HepG2 (cell line): ENCODE results near the gene TTLL4. TPM values are rescaled to one million over a fixed set of nuclear protein-coding genes. Genes with fewer than 3 reads are reported as not detected.
A peak's percentile ranks its signal among the peaks of the same experiment; 100 is the strongest.

ENCODE experiments used
- CHD2 ChIP-seq: IDR thresholded peaks from 2 replicates; pipeline ENCODE4 v1.6.1; 2011; ENCODE audit warnings: low read depth, low read length, improper control_type of control experiment
- ERF ChIP-seq: IDR thresholded peaks from 2 replicates; pipeline ENCODE4 v1.6.1; 2018; ENCODE audit warnings: missing biosample characterization, missing genetic modification reagents
- HHEX ChIP-seq: IDR thresholded peaks from 2 replicates; pipeline ENCODE4 v1.6.1; 2016; ENCODE audit warnings: control low read depth
- HNRNPK ChIP-seq: fragments of 200-400 bp; formaldehyde crosslinking; IDR thresholded peaks from 2 replicates; pipeline ENCODE4 v1.6.1; 2018; ENCODE audit warnings: low read length, low read depth, moderate library complexity, mild to moderate bottlenecking; ENCODE audit not compliant: poor library complexity, severe bottlenecking
- KLF6 ChIP-seq: IDR thresholded peaks from 2 replicates; pipeline ENCODE4 v1.8.0; 2016; ENCODE audit warnings: missing biosample characterization, missing genetic modification reagents
- MBD4 ChIP-seq: IDR thresholded peaks from 2 replicates; pipeline ENCODE4 v1.6.1; 2012; ENCODE audit warnings: low read length, inconsistent platforms, borderline replicate concordance
- RBM22 ChIP-seq: fragments of 200-400 bp; formaldehyde crosslinking; optimal IDR thresholded peaks from 2 replicates; pipeline ENCODE3; 2017; ENCODE audit warnings: mild to moderate bottlenecking, low read length, moderate library complexity
- SCMH1 ChIP-seq: sonication (generic); formaldehyde crosslinking; IDR thresholded peaks from 2 replicates; pipeline ENCODE4 v1.9.0; 2021; ENCODE audit warnings: missing genetic modification reagents, mild to moderate bottlenecking, borderline replicate concordance
- WIZ ChIP-seq: sonication (generic); formaldehyde crosslinking; IDR thresholded peaks from 2 replicates; pipeline ENCODE4 v1.5.1; 2020; ENCODE audit warnings: mild to moderate bottlenecking, missing genetic modification reagents
- ZNF256 ChIP-seq: sonication (generic); formaldehyde crosslinking; conservative IDR thresholded peaks from 2 replicates; pipeline ENCODE4 v1.4.0; 2020; ENCODE audit warnings: missing genetic modification reagents
- ZNF274 ChIP-seq: sonication (generic); formaldehyde crosslinking; IDR thresholded peaks from 2 replicates; pipeline ENCODE4 v1.5.1; 2020; ENCODE audit warnings: mild to moderate bottlenecking, missing genetic modification reagents
- ZNF282 ChIP-seq: fragments of 450-650 bp; IDR thresholded peaks from 2 replicates; pipeline ENCODE4 v1.6.1; 2018; ENCODE audit not compliant: partially characterized antibody
- ZNF468 ChIP-seq: sonication (generic); formaldehyde crosslinking; IDR thresholded peaks from 2 replicates; pipeline ENCODE4 v1.8.0; 2022; ENCODE audit warnings: mild to moderate bottlenecking, moderate library complexity, missing genetic modification reagents
- ZNF552 ChIP-seq: sonication (generic); formaldehyde crosslinking; IDR thresholded peaks from 2 replicates; pipeline ENCODE4 v1.9.0; 2022; ENCODE audit warnings: missing genetic modification reagents, mild to moderate bottlenecking, borderline replicate concordance
- ZNF670 ChIP-seq: sonication (generic); formaldehyde crosslinking; IDR thresholded peaks from 2 replicates; pipeline ENCODE4 v1.8.0; 2022; ENCODE audit warnings: mild to moderate bottlenecking, missing genetic modification reagents, borderline replicate concordance
- ZNF678 ChIP-seq: sonication (generic); formaldehyde crosslinking; IDR thresholded peaks from 2 replicates; pipeline ENCODE4 v1.4.0; 2020; ENCODE audit warnings: mild to moderate bottlenecking, missing genetic modification reagents
- ZNF772 ChIP-seq: sonication (generic); formaldehyde crosslinking; IDR thresholded peaks from 2 replicates; pipeline ENCODE4 v1.5.0; 2020; ENCODE audit warnings: mild to moderate bottlenecking, missing genetic modification reagents
- ZSCAN31 ChIP-seq: sonication (generic); formaldehyde crosslinking; IDR thresholded peaks from 2 replicates; pipeline ENCODE4 v1.5.0; 2020; ENCODE audit warnings: low read depth, mild to moderate bottlenecking, missing genetic modification reagents
- polyA plus RNA-seq, 8 experiments: library from polyadenylated mRNA; depleted of rRNA in 3 of 8; stranded (reverse) in 7 of 8; unstranded in 1 of 8; fragments of >200 nt; fragmentation: Illumina TruSeq in 4 of 8; extraction: Trizol in 4 of 8; gene quantifications; 2 replicates each; pipeline versions ENCODE4 v1.2.1 to v1.2.3, GENCODE V29; 2011 to 2016; ENCODE audit warnings: low read depth in 4 of 8, missing spikeins in 1 of 8, mixed read lengths in 1 of 8; ENCODE audit not compliant: insufficient read depth in 1 of 8
- total RNA-seq, 5 experiments: library from RNA; depleted of rRNA; stranded (reverse); fragments of >200 nt; fragmentation: Illumina TruSeq; extraction: Trizol; gene quantifications; 2 replicates each; pipeline ENCODE4 v1.2.3, GENCODE V29; 2016; ENCODE audit warnings: low read depth in 1 of 5
- TF ChIP-seq, protein P1 (sequence below): sonication (generic); formaldehyde crosslinking; IDR thresholded peaks from 2 replicates; pipeline ENCODE4 v1.8.0; 2022; ENCODE audit warnings: mild to moderate bottlenecking, missing genetic modification reagents
- TF ChIP-seq, protein P2 (sequence below): sonication (generic); formaldehyde crosslinking; IDR thresholded peaks from 2 replicates; pipeline ENCODE4 v1.4.0; 2020; ENCODE audit warnings: missing genetic modification reagents
- TF ChIP-seq, protein P3 (sequence below): sonication (generic); formaldehyde crosslinking; IDR thresholded peaks from 2 replicates; pipeline ENCODE4 v1.5.1; 2020; ENCODE audit warnings: mild to moderate bottlenecking, missing genetic modification reagents
- TF ChIP-seq, protein P4 (sequence below): sonication (generic); formaldehyde crosslinking; IDR thresholded peaks from 2 replicates; pipeline ENCODE4 v1.5.0; 2020; ENCODE audit warnings: mild to moderate bottlenecking, missing genetic modification reagents, moderate library complexity

TTLL4 gene
- total and polyA plus RNA-seq, 2 of the 13 experiments (the other 11 are each of a cell fraction or from before 2014, with no cell fraction given), result 77.5 to 84.6 TPM

DNA sequence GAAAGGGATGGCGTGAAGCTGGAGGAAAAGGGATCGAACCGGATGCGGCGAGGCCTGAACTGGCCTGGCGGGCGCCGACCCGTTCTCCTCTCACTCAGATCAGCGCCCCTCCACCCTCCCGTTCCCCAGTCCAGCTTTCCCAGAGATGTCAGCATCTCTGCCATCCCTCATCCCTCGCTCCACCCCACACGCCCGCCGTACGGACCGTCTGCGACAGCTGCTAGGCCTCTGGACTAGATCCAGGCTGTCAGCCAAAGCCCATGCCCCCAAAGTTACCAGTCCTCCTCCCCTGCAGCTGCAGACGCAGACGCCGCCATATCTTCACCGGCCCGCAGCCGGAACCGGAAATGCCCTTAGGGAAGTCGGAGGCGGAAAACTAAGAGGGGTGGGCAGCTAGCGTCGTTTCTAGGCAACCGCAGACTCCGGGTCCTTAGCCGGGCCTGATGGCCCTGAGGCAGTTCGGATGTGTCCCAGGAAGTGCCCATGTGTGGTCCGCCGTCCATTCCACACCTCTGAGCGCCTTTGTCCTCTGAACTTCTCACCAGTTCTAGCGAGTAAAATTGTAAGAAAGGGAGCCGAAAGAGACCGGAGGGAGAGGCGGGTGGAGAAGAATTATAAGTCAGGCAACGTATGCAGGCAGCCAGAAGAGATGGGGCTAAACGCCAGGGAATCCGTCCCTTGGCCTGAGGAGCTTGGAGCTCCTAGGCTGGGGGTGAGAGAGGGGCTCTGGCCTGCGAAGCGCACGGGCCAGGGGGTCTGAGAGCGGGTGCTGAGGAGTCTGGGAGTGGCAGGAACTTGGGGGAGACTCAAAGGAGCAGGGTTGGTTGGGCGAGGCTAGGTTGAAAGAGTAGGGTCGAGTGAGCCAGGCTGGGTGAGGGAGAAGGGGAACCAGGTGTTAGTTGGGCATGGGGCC lies 38.7 kb upstream of the TTLL4 start, which contains the start of the genes RNF25 and STK36 (continued):
- TF ChIP-seq ZNF670 (CRISPR knock-in tag) (no peak; the same call in 1 of the 2 replicates), ERF (CRISPR knock-in tag) (peak; percentile 87), ZNF552 (CRISPR knock-in tag) (no peak), HHEX (CRISPR knock-in tag) (no peak), CHD2 (no peak), HNRNPK (peak; percentile 30), ZNF772 (CRISPR knock-in tag) (peak; percentile 44; the same call in 1 of the 2 replicates), ZNF256 (CRISPR knock-in tag) (no peak), ZNF274 (CRISPR knock-in tag) (peak; percentile 71; the same call in 1 of the 2 replicates), RBM22 (peak; percentile 57), ZNF678 (no peak), KLF6 (CRISPR knock-in tag) (peak; percentile 85), WIZ (no peak), SCMH1 (no peak), ZNF468 (no peak), ZSCAN31 (CRISPR knock-in tag) (peak; percentile 73), ZNF282 (no peak), MBD4 (no peak)
- TF ChIP-seq, protein P1, sequence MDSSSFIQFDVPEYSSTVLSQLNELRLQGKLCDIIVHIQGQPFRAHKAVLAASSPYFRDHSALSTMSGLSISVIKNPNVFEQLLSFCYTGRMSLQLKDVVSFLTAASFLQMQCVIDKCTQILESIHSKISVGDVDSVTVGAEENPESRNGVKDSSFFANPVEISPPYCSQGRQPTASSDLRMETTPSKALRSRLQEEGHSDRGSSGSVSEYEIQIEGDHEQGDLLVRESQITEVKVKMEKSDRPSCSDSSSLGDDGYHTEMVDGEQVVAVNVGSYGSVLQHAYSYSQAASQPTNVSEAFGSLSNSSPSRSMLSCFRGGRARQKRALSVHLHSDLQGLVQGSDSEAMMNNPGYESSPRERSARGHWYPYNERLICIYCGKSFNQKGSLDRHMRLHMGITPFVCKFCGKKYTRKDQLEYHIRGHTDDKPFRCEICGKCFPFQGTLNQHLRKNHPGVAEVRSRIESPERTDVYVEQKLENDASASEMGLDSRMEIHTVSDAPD (CRISPR knock-in tag), result no peak
- TF ChIP-seq, protein P2, sequence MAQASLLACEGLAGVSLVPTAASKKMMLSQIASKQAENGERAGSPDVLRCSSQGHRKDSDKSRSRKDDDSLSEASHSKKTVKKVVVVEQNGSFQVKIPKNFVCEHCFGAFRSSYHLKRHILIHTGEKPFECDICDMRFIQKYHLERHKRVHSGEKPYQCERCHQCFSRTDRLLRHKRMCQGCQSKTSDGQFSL, result peak; percentile 82; the same call in 1 of the 2 replicates
- TF ChIP-seq, protein P3, sequence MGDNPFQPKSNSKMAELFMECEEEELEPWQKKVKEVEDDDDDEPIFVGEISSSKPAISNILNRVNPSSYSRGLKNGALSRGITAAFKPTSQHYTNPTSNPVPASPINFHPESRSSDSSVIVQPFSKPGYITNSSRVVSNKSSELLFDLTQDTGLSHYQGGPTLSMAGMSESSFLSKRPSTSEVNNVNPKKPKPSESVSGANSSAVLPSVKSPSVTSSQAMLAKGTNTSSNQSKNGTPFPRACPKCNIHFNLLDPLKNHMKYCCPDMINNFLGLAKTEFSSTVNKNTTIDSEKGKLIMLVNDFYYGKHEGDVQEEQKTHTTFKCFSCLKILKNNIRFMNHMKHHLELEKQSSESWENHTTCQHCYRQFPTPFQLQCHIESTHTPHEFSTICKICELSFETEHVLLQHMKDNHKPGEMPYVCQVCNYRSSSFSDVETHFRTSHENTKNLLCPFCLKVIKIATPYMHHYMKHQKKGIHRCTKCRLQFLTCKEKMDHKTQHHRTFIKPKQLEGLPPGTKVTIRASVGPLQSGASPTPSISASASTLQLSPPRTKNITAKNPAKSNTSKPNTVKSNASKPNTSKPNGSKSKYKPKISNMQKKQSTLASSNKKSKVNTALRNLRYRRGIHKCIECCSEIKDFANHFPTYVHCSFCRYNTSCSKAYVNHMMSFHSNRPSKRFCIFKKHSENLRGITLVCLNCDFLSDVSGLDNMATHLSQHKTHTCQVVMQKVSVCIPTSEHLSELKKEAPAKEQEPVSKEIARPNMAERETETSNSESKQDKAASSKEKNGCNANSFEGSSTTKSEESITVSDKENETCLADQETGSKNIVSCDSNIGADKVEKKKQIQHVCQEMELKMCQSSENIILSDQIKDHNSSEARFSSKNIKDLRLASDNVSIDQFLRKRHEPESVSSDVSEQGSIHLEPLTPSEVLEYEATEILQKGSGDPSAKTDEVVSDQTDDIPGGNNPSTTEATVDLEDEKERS (CRISPR knock-in tag), result no peak
- TF ChIP-seq, protein P4, sequence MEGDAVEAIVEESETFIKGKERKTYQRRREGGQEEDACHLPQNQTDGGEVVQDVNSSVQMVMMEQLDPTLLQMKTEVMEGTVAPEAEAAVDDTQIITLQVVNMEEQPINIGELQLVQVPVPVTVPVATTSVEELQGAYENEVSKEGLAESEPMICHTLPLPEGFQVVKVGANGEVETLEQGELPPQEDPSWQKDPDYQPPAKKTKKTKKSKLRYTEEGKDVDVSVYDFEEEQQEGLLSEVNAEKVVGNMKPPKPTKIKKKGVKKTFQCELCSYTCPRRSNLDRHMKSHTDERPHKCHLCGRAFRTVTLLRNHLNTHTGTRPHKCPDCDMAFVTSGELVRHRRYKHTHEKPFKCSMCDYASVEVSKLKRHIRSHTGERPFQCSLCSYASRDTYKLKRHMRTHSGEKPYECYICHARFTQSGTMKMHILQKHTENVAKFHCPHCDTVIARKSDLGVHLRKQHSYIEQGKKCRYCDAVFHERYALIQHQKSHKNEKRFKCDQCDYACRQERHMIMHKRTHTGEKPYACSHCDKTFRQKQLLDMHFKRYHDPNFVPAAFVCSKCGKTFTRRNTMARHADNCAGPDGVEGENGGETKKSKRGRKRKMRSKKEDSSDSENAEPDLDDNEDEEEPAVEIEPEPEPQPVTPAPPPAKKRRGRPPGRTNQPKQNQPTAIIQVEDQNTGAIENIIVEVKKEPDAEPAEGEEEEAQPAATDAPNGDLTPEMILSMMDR (CRISPR knock-in tag), result peak; percentile 26; the same call in 1 of the 2 replicates
